Coronary artery (tissue), 2 donors: Measurements from ENCODE around the gene CYBC1.
"Not testable (repeated sequence)": the region's sequence is repeated elsewhere in the genome, so short reads cannot be mapped to it uniquely, and the experiment has no call there.

Experiments used
- DNase-seq: peaks from one replicate; pipeline ENCODE4 v3.0.0-alpha.2; 2017; ENCODE audit warnings: low spot score
- H3K27ac ChIP-seq, 2 donors: fragments of 200-600 bp; sonication (generic); one replicate each; pipeline ENCODE4 v1.5.1; 2016 to 2019
- H3K4me3 ChIP-seq: fragments of 200-600 bp; sonication (generic); 2 replicates; pipeline ENCODE4 v1.5.1; 2016; ENCODE audit warnings: mild to moderate bottlenecking, moderate library complexity
- CTCF ChIP-seq: fragments of 200-600 bp; sonication (generic); IDR thresholded peaks from one replicate; pipeline ENCODE4 v1.5.1; 2019; ENCODE audit warnings: antibody characterized with exemption

Gene CYBC1

GRCh38 chr17:82457073-82457928 lies 6.7 kb upstream of the CYBC1 start:
- Histone ChIP-seq H3K27ac (peak overlapping the region; percentile 99 to 100), H3K4me3 (peak overlapping the region; percentile 94)
- no peak for TF ChIP-seq CTCF
- DNase-seq = no peak

DNA sequence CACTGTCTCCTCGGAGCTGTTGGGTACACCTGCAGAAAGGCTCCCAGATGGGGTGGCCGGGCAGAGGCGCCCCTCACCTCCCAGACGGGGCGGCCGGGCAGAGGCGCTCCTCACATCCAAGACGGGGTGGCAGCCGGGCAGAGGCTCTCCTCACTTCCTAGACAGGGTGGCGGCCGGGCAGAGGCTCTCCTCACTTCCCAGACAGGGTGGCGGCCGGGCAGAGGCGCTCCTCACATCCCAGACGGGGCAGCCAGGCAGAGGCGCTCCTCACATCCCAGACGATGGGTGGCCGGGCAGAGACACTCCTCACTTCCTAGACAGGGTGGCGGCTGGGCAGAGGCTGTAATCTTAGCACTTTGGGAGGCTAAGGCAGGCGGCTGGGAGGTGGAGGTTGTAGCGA lies 3.2 kb upstream of the CYBC1 start:
- not testable (repeated sequence) for DNase-seq

GRCh38 chr17:82453151-82453550 lies 2.6 kb upstream of the CYBC1 start:
- DNase-seq, H3K27ac ChIP-seq, H3K4me3 ChIP-seq: not testable (repeated sequence)

More for the DNA sequence above, 3.2 kb upstream of the CYBC1 start:
- H3K4me3 ChIP-seq, H3K27ac ChIP-seq: not testable (repeated sequence)

DNA sequence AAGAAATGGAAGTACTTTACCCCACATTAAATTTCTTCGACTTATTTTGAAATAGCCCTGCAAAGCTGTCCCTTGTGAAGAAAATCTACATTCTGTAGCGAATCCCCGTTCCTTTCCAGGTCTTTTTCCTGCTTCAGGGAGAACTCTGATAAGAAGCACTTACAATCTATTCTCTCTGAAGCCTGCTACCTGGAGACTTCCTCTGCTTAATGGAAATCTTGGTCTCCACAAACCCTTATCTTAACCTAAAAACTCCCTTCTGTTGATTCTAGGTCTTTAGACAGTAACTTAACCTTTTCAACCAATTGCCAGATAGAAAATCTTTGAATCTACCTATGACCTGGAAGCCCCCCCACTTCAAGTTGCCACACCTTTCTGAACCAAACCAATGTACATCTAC lies 1.6 kb upstream of the CYBC1 start:
- no peak for DNase-seq
- Histone ChIP-seq H3K4me3 (no peak overlapping the region), H3K27ac (no peak overlapping the region)
- TF ChIP-seq CTCF = no peak

DNA sequence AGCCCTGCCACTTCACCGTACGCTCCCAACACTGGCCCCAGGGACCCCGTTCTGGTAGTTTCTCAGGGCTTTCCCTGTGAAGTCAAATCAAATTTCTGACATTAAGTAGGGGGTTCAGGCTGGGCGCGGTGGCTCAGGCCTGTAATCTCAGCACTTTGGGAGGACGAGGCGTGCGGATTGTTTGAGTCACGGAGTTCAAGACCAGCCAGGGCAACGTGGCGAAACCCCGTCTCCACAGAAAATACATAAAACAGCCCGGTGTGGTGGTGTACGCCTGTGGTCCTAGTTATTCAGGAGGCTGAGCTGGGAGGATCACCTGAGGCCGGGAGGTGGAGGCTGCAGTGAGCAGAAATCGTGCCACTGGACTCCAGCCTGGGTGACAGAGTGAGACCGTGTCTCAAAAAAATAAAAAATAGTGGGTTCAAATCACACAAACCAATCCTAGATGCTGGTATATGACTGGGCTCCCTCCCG lies 632 bp downstream of the CYBC1 start:
- Histone ChIP-seq H3K4me3 (peak overlapping the region; percentile 92), H3K27ac (peak overlapping the region; percentile 89 to 94)
- TF ChIP-seq CTCF = no peak
- DNase-seq = no peak

- TF ChIP-seq CTCF = no peak
- Histone ChIP-seq H3K4me3 (peak overlapping the region; percentile 92), H3K27ac (peak overlapping the region in 1 of 2 donors; percentile 94)
- no peak for DNase-seq
Observed at GRCh38 chr17:82449131-82449882, 1.2 kb downstream of the CYBC1 start.

DNA sequence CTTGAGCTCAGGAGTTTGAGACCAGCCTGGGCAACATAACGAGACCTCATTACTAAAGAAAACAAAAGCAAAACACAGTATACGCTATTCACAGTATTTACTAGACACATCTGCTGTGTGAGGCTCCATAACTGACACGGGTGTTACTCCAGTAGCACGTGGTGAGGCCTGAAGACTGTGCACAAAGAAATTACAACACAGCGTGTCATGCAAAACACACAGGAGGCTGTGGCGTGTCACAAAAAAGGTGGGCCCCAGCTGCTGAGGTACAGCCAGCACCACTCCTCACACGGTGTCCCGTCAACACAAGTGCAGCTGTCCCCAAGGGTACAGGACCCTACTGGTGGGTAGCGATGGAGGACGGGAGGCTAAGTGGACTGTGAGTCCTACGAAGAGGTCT lies 2.7 kb downstream of the CYBC1 start:
- no peak for TF ChIP-seq CTCF
- DNase-seq = no peak
- no peak overlapping the region for H3K4me3 ChIP-seq
- no peak overlapping the region for H3K27ac ChIP-seq

DNA sequence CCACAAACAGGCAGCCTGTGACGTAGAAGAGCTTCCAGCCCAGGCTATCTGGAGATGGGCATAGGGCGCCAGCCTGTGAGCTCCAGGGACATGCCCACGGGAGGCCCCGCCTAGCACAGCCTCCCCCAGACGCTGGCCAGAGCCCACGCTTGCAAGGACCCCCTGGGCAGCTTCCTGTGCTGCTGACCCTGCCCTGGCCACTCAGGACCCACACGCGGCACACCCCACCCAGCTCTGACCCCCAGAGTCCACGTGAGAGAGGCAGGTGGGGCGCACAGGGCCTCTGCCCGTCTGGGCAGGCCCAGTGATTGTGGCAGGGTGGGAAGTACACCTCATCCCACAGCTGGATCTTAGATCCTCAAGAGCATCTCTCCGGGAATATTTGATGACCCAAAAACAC lies 3.9 kb downstream of the CYBC1 start:
- no peak for TF ChIP-seq CTCF
- peak overlapping the region in 1 of 2 donors; percentile 4 for H3K27ac ChIP-seq
- no peak for DNase-seq
- no peak overlapping the region for H3K4me3 ChIP-seq
